ENCODE data around the gene EIF4G3.

Gene EIF4G3

GRCh38 chr1:21156019-21156418 is 20.7 kb downstream of the EIF4G3 start:
- Histone ChIP-seq H3K79me2 (ENCODE audit: insufficient read depth, low read length) (peaks cover 84% of the 10 kb centered on the region), H3K9me2 (replicated peaks; ENCODE audit: insufficient read depth, low read length) (no peaks in the 10 kb centered on the region), H3K9ac (ENCODE audit: low read length) (no peak overlapping the region), H3F3A (ENCODE audit: insufficient read depth) (no peaks in the 10 kb centered on the region), H3K4me3 (ENCODE audit: insufficient read depth, low read length, poor library complexity, severe bottlenecking) (no peak overlapping the region), H3K9me3 (ENCODE audit: insufficient read depth, low read length) (no peaks in the 10 kb centered on the region), H3K27ac (ENCODE audit: low read depth, low read length) (no peak overlapping the region), H4K20me1 (ENCODE audit: low read depth, low read length) (0 out of 2 replicates have a peak, but pooled peaks cover 3% of the 10 kb centered on the region), H3K4me2 (ENCODE audit: low read depth, low read length, poor library complexity, severe bottlenecking) (no peak overlapping the region), H3K36me3 (ENCODE audit: low read length) (peaks cover 22% of the 10 kb centered on the region; the same call in 1 of the 2 replicates), H3K27me3 (ENCODE audit: low read length) (no peaks in the 10 kb centered on the region), H2AFZ (ENCODE audit: low read depth, low read length, severe bottlenecking) (no peak overlapping the region)
- no peak for TF ChIP-seq CTCF (IDR thresholded peaks at IDR 0.05; ENCODE audit: insufficient read depth, low read length, poor library complexity, severe bottlenecking)
- TF ChIP-seq EZH2phosphoT487 (conservative IDR thresholded peaks at IDR 0.05; ENCODE audit: low read length), result no peak

GRCh38 chr1:21154717-21155116 is 22.0 kb downstream of the EIF4G3 start:
- H3K27me3 ChIP-seq (ENCODE audit: low read length), result no peaks in the 10 kb centered on the region
- no peak overlapping the region for H3K4me3 ChIP-seq (ENCODE audit: insufficient read depth, low read length, poor library complexity, severe bottlenecking)
- H3K4me2 ChIP-seq (ENCODE audit: low read depth, low read length, poor library complexity, severe bottlenecking), result no peak overlapping the region
- H3K9ac ChIP-seq (ENCODE audit: low read length), result no peak overlapping the region
- H3K27ac ChIP-seq (ENCODE audit: low read depth, low read length), result no peak overlapping the region
- H3K36me3 ChIP-seq (ENCODE audit: low read length), result peaks cover 14% of the 10 kb centered on the region; the same call in 1 of the 2 replicates
- TF ChIP-seq EZH2phosphoT487 (conservative IDR thresholded peaks at IDR 0.05; ENCODE audit: low read length) (no peak), CTCF (IDR thresholded peaks at IDR 0.05; ENCODE audit: insufficient read depth, low read length, poor library complexity, severe bottlenecking) (no peak)
- H3K9me2 ChIP-seq (replicated peaks; ENCODE audit: insufficient read depth, low read length), result no peaks in the 10 kb centered on the region
- no peaks in the 10 kb centered on the region for H3F3A ChIP-seq (ENCODE audit: insufficient read depth)
- H4K20me1 ChIP-seq (ENCODE audit: low read depth, low read length), result 0 out of 2 replicates have a peak, but pooled peaks cover 3% of the 10 kb centered on the region
- no peak overlapping the region for H2AFZ ChIP-seq (ENCODE audit: low read depth, low read length, severe bottlenecking)
- H3K79me2 ChIP-seq (ENCODE audit: insufficient read depth, low read length), result peaks cover 82% of the 10 kb centered on the region
- no peaks in the 10 kb centered on the region for H3K9me3 ChIP-seq (ENCODE audit: insufficient read depth, low read length)

GRCh38 chr1:21153388-21153787 is 23.3 kb downstream of the EIF4G3 start:
- Histone ChIP-seq H3K4me3 (ENCODE audit: insufficient read depth, low read length, poor library complexity, severe bottlenecking) (no peak overlapping the region), H2AFZ (ENCODE audit: low read depth, low read length, severe bottlenecking) (no peak overlapping the region), H3K27ac (ENCODE audit: low read depth, low read length) (no peak overlapping the region), H3K9me2 (replicated peaks; ENCODE audit: insufficient read depth, low read length) (no peaks in the 10 kb centered on the region), H4K20me1 (ENCODE audit: low read depth, low read length) (peaks cover 3% of the 10 kb centered on the region; the same call in 1 of the 2 replicates), H3K36me3 (ENCODE audit: low read length) (peaks cover 18% of the 10 kb centered on the region; the same call in 1 of the 2 replicates), H3K27me3 (ENCODE audit: low read length) (no peaks in the 10 kb centered on the region), H3K79me2 (ENCODE audit: insufficient read depth, low read length) (peaks cover 80% of the 10 kb centered on the region), H3K4me2 (ENCODE audit: low read depth, low read length, poor library complexity, severe bottlenecking) (no peak overlapping the region), H3K9ac (ENCODE audit: low read length) (no peak overlapping the region), H3K9me3 (ENCODE audit: insufficient read depth, low read length) (no peaks in the 10 kb centered on the region), H3F3A (ENCODE audit: insufficient read depth) (no peaks in the 10 kb centered on the region)
- TF ChIP-seq CTCF (IDR thresholded peaks at IDR 0.05; ENCODE audit: insufficient read depth, low read length, poor library complexity, severe bottlenecking) (no peak), EZH2phosphoT487 (conservative IDR thresholded peaks at IDR 0.05; ENCODE audit: low read length) (no peak)
